HG03432 (cell line): Measurements from ENCODE around the gene RELN.

Experiments used
- ATAC-seq: cut with Tn5 transposase; IDR thresholded peaks from one replicate; pipeline ENCODE4 v1.9.1; 2021; ENCODE audit warnings: mild to moderate bottlenecking, moderate library complexity; ENCODE audit not compliant: unreplicated experiment

RELN gene

DNA sequence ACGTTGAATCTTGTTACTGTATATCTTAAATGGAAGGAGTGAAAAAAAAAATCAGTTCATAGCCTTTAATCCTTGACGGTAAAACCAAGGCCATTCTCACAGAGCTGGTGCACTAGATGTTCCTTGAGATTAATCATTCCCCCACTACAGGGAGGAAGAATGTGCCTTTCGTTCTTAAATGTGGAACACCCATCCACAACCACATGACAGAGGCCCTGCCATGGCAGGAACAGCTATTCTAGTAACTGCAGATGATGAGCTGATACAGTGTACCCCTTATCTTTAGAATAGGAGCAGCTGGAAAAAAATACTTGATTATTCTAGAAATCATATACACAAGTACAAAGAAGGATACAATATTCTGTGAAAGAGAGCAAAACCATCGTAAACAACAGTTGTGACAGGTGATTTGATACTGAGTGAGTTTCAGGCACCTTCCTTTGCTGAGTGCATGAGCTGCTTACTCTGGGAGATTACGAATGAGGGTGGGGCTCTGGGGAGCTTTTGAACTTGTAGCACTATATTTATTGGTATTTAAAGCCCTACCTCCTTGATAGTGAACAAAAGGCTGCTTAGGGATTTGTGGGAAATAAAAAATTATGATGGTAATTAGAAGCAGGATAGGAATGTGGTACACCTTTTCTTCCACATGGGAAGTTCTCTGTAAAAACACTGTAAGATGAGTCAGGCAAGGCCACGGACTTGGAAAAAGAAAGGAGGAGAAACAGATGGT, 299.1 kb downstream of the RELN start:
- no peak for ATAC-seq

DNA sequence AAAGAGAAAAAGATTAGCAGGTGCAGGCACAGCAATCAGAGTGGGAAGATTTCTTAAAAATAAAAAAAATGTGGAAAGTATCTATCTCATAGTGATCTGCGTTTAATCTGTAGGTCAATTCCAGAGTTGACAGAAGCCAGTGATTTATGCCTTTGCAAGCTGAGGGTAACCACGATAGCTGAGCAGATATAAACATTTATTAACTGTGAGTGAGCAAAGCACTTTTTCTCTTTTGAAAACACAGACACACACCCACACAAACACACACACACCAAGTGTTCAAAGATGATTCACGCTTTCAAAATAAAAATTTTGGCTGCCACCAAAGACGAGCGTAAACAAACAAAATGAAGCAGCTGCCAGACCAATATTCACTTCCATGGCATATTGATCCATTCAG, 300.2 kb downstream of the RELN start:
- no peak for ATAC-seq

DNA sequence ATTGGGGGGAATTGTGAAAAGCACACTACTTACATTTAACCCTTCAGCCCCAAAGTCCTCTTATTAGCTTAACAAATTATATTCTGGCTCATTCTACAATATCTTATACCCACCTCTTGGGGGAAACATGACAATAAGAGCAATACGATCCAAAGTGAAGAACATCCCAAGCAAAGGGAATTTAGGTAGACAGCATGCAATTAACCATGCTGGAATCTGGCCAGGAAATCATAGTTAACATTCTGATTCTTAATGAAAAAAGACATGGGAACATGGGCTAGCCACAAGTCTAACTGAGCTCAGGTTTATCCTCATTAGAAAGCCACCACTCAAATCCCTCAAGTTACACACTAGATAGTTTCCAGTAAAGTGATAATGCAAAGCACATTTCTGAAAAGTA, 301.5 kb downstream of the RELN start:
- no peak for ATAC-seq

DNA sequence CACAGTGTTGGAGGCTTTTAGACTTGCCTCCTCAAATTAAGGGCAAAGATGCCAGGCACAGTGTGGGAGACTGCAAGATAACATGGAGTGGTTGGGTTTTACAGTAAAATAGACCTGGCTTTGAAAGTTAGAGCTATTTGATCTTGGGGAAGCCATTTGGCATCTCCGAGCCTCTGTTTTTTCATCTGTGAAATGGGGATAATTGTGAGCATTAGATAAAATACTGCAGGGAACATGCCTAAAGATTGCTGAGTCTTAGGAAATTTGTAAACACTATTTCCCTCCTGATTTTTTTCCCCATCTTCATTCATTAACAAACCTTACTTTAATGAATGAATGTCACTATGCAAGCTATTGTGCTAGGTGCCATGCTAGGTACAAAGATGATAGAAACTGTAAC, 302.2 kb downstream of the RELN start:
- ATAC-seq: no peak

DNA sequence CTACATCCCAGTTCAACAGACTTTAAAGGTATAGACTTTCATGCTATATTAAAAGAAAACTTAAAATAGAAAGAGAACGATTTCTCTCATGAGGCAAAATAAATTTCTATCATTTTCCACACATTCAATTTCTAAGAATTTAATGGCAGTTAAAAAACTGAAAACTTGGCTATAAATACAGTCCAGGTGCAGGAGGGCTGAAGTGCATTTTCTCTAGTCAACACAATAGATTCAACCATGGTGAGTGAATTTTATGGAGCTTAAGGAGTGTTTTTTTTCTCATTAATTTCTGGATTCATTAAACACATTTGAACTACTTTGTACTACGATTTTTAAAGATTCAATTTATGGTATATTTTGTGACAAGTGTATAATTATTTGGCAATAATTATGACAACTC, 302.7 kb downstream of the RELN start:
- ATAC-seq: no peak

DNA sequence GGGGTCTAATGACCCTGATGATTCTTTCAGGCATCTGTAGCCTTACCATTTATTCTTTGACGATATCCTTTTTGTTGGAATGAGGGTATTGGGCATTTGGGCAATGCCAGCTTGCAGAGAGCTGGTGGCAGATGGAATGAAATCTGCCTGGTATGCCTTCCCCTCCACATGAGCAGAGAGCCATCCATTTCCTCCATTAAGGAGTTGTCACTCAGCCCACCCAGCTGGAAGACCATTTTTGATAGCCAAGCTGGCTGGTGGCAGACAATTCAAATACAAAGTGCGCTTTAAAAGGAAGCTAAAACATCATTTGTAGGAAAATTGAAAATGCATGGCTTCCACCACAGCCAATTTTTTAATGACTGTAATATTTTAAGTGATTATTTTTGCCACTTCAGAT, 303.4 kb downstream of the RELN start:
- no peak for ATAC-seq

DNA sequence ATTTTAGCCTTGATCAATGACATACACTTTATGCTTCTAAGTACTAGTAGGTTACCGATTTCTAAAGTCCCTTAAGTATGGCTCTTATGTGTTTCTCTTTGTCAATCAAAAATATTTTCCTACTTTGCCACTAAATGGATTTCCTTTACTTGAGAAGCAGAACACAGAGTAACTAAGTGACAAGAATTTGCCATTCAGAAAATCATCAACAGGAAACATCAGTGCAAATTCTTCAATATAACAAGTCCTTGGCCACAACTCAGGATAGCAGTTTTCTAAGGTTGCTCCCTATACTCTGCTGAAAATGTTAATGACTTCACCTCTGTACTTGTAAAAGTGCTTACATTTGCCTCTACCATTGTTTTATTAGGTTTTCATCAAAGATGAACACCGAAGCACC, 303.8 kb downstream of the RELN start:
- ATAC-seq: no peak

DNA sequence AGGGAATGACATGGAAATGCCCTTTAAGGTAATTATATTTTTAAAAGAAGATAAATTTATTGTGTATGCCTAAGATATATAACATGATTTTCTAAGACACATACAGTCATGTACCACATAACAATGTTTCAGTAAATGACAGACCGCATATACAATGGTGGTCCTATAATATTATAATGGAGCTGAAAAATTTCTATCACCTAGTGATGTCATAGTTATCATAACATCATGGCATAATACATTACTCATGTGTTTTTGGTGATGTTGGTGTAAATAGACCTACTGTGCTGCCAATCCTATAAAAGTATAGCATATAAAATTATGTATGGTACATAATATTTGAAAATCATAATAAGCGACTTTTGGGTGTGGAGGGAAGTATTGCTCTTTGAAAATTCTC, 306.1 kb downstream of the RELN start:
- no peak for ATAC-seq

DNA sequence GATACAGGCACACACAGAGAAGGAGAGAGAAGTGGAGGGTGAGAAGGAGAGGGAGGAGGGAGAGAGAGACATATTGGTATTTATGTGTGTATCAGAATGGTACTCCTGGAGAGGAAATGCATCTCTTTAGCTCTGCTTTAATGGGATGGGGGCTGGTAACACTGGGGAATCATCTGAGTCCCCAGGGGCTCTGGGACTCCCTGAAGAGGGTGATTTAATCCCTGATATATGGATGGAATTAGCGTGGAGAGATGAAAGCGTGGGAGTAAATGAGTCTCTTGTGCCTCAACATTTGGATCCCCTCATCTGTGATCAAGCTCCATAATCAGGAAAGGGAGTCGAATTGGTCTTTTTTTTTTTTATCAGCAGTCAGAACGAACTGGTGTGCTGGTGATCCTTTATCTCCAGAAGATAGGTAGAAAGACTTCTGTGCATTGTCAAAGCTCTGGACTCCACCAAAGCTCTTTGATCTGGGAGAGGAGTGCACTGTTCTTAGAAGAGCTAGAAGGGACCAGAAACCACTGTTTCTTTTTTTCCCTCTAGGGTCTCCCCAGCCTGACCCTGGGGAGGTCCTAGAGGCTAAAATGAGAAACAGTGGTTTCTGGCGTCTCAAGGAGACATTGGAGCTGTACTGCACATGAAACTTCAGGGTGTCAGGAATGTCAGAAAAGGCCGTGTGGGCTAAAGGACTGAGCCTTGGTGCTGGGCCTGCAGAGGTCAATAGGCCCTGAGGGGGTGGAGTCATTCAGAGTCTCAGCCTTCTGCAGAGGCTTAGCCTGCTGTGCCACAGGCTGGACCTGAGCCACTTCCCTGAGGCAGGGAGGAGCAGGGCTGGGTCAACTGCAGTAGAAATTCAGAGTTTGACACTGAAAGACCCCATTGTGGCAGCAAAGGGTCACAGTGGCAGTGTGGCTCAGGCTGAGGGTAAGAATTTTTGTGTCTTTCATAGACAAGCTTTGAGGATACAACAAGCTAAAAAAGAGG, 309.0 kb downstream of the RELN start:
- no peak for ATAC-seq

DNA sequence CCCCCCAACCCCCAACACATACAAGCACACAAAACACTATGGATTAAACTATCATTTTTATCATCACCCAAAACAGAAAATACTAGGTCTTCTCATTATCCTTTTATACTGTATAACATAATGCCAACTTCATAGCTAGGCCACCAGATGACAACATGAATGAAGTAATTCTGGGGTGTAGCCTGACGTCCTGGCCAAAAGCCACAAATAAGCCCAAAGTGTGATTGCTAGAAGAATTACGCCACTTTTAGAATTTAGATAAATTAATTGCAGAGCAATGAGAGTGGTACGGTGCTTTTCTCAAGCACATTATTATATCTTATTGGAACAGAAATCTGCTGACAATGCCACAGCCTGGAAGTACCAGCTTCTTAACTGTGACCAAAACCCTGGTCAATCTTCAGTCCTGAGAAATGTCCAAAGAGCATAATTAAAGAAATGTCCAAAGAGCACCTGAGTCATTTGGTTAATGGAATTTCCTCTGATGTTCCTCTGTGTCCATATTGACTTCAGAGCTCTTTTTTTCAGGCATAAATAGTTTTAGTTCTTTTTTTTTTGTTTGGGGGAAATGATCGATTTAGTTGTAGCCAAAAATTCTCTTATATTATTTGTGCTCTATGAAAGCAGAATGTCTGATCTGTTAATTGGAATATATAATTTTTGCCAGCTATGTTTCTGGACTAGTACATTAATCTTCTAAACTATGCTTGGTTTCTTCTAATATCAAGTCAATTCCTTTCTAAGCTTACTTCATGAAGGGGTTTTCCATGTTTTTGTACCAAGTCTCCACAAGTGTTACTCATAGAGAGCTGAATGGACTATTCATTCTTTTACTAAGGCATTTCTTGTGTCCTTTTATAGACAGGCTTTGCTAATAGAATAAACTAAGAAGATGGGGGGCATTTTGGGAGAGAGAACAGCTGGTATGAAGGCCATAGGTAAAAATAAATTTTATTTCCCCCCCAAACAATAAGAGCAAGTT, 310.0 kb downstream of the RELN start:
- no peak for ATAC-seq

DNA sequence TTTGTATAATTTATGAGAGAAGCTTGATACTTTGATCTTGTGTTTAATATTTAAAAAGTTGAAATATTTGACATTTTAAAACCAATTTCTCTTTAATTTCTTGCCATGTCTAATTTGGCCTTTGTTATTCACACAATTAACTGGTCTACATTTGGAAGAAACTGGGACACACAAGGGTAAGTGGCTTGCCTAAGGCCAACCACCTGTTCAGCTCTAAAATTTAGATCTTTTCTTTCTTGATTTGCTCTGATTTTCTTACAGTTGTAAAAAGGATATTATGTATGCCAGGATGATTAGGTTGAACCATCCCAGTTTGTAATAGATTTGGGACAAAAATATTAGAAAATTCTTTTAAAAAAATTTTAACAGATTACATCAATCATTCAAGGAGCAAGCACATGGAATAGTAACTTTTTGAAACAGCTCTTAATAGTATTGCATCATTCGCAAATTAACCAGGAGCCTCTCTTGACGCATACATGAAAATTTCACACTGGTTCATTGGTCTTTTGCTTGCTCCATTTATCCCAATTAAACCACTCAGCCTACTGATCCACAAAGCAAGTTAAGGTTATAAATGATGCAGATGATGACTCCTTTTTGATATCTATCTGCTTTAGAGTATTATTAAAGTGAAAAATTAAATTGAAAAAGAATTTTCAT, 321.0 kb downstream of the RELN start:
- ATAC-seq: no peak

DNA sequence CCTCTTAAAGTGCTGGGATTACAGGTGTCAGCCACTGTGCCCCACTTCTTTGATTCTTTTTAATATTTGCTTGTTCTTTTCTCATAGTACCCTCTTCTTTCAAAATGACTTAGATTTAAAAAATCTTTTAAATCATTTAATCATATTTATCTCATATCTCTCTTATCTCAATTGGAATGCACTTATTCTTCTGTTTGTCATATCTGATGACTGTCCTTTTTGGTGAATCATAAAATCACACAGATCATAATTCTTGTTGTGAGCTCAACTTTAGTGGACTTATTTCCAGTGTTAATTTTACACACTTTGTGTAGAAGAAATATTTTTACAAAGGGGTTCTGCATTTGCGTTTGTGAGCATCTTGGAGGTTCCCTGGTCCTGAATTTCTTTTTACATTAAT, 323.1 kb downstream of the RELN start:
- ATAC-seq: no peak

DNA sequence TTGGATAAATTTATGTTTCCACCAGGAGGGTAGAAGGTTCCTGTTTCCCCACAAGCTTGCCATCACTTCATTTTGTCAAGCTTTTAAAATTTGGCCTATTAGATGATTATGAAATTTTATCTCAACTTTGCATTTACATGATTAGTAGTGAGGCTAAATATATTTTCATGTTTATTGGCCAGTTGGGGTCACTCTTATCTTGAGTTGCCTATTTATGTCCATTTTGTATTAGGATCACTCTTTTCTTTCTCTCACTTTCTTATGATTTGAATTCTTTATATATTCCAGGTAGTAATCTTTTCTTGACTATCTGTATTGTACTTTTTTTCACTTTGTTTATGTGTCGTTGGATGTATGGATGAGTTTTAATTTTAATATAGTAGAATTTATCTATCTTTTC, 324.9 kb downstream of the RELN start:
- ATAC-seq: no peak

DNA sequence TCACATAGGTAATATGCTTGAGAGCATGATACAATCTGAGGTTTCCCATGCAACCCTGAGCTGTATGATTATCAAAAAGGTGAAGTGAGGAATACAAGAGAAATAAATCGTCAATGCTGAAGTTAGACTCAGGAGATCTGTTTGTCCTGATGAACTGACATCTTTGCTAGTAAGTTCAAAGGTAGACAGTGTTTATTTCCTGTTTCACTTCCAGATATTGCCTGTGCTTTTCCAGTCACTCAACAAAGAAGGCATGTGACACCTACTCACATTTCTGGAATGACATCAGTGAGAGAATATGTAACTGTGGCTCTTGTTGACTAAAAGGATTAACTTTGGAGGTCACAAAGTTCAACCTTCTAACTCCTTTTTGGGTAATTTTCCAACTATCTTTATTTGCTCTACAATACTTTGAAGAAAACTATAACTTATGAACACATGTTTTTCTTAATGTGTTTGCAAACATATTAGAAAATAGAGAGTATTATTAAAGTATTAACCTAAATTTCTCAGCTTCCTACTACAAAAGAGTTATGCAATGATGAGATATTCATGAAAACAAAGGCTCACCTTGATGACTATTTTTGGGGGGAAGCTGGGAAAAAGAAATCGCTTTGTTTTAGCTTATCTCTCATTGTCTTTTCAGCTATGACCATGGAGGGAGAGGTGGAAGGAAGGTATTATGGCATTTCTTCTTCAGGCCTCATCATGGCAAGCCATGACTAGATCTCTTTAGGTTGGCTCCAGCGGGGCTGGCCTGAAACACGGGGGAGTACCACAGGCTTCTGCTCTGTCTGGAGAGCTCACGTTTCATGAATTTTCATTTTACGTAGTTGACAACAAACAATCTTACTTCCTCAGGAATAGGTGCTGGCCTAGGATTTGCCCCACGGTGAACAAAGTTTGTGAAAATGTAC, 328.7 kb downstream of the RELN start:
- no peak for ATAC-seq

DNA sequence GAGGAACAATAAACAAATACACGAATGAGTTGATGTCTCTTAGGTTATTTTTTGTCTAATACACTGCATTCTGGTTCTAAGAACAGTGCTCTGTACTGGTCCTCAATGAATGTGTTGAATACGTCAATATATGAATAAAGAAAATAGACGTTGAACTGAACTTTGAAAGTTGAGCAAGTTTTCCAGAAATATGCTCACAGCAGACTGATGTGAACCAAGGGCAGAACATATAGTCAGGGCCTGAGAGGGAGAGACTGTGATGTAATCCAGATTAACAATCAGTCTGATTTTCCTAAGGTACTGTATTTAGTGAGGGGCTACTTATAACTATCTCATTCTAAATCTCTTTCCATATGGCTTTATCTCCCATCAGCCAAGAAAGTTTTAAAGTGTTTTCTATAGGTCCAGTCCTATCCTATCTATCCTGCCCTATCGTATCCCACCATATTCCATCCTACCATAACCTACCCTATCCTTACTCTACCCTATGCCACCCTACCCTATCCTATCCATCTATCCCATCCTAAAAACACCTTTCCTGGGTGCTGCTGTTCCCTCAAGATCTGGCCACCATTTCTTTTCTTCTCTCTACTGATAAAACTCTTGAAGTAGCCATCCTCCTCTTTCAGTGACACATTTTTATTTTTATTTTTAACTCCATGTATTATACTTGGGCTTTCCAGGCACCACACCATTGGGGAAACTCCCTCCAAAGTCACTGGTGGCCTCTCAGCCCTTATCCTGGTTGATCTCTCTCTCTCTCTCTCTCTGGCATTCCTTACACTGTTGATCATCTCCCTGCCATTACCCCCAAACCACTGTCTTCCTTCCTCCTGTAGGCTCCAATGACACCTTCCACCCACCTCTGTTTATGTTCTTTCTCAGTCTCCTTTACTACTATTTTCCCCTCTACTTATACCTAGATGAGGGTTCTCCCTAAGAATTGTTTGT, 331.1 kb downstream of the RELN start:
- ATAC-seq: no peak

DNA sequence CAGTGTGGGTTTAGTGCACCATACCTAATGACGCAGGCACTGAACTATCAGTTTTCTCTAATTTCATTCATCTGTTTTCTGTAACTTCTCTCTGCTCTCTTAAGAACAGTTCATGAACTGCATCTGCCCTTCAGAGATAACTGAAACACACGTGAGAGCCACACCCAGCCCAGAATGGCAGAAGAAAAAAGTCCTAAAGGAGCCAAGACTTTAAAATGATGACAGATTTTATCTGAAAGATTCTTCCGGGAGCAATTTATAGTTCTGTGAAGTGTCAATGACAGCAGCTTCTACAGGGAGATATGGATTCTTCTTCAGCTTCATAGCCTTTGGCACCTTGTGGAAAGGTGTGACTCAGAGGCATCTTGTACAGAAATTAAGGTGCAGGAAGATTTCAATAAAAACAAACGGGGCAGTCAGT, 332.0 kb downstream of the RELN start:
- no peak for ATAC-seq

DNA sequence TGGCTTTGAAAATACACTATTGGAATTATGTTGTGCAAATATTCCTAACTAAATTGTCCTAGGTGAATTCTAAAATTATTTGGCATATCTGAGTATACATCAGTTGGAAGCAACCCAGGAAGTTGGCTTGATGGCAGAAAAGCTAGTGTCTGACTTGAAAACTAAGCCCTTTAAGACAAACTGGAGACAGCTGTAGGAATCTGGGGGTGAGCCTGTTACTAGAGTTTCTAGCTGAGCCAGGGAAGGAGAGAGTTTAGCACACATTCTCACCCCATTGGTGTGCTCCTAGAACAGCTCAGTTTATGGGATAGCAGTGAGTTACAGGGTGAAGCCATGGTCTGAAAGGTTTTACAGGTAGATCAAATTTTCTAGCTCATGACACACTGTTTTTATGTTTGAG, 333.2 kb downstream of the RELN start:
- ATAC-seq: no peak
